Caco-2 (cell line): Measurements from ENCODE around the gene POFUT2. TPM values are rescaled to one million over a fixed set of nuclear protein-coding genes. Genes with fewer than 3 reads are reported as not detected.

Experiments used
- BruUV-seq: library from RNA; stranded (reverse); fragments of 400-500 nt; replicated peaks from 2 replicates; lab custom pipeline; 2021; lab: Mats Ljungman, UMichigan
- CTCF ChIA-PET: fragments of 300-600 bp; sonication (Branson Sonifier 250); formaldehyde crosslinking; loops from one replicate; lab custom pipeline; 2022; ENCODE audit warnings: antibody characterized with exemption; lab: Charles Lee
- POLR2A ChIA-PET: fragments of 300-600 bp; sonication (Branson Sonifier 250); formaldehyde crosslinking; loops from one replicate; lab custom pipeline; 2022; ENCODE audit warnings: antibody characterized with exemption; lab: Charles Lee
- DNase-seq, 2 experiments: peaks; one replicate each; pipeline versions ENCODE4 v3.0.0 to v3.0.0-alpha.2; 2020 to 2022
- H3K27me3 ChIP-seq: replicated peaks from 2 replicates; pipeline ENCODE4 v1.6.0; 2011; ENCODE audit warnings: low read length; ENCODE audit not compliant: control insufficient read depth, insufficient read depth
- H3K36me3 ChIP-seq: 2 replicates; pipeline ENCODE4 v1.5.1; 2011; ENCODE audit warnings: low read length; ENCODE audit not compliant: control insufficient read depth, insufficient read depth
- H3K4me1 ChIP-seq: fragments of 250-450 bp; sonication (Bioruptor Pico); 2 replicates; pipeline ENCODE4 v1.5.1; 2020; ENCODE audit warnings: mild to moderate bottlenecking
- H3K4me3 ChIP-seq: 2 replicates; pipeline ENCODE4 v1.5.1; 2011; ENCODE audit warnings: low read depth, mild to moderate bottlenecking, control low read depth, low read length
- H3K9me3 ChIP-seq: fragments of 250-450 bp; sonication (Bioruptor Pico); 2 replicates; pipeline ENCODE4 v1.5.1; 2020; ENCODE audit warnings: mild to moderate bottlenecking, moderate library complexity
- H3K27ac Mint-ChIP-seq: one replicate; pipeline ENCODE4 v1.8.0; 2022; ENCODE audit warnings: mixed read lengths; ENCODE audit not compliant: unreplicated experiment
- H3K27me3 Mint-ChIP-seq: one replicate; pipeline ENCODE4 v1.8.0; 2022; ENCODE audit warnings: mixed read lengths; ENCODE audit not compliant: insufficient read depth, unreplicated experiment
- H3K36me3 Mint-ChIP-seq: one replicate; pipeline ENCODE4 v1.8.0; 2022; ENCODE audit warnings: mild to moderate bottlenecking, mixed read lengths; ENCODE audit not compliant: insufficient read depth, unreplicated experiment
- H3K4me1 Mint-ChIP-seq: one replicate; pipeline ENCODE4 v1.8.0; 2022; ENCODE audit warnings: low read depth, mixed read lengths; ENCODE audit not compliant: unreplicated experiment
- H3K4me3 Mint-ChIP-seq: one replicate; pipeline ENCODE4 v1.8.0; 2022; ENCODE audit warnings: mild to moderate bottlenecking, moderate library complexity, mixed read lengths; ENCODE audit not compliant: unreplicated experiment
- H3K9me3 Mint-ChIP-seq: one replicate; pipeline ENCODE4 v1.8.0; 2022; ENCODE audit warnings: mixed read lengths; ENCODE audit not compliant: unreplicated experiment
- intact Hi-C: fragments of 100-400 bp; cut with micrococcal nuclease; formaldehyde crosslinking; loops from one replicate; pipeline ENCODE4 v1.10.0; 2022; ENCODE audit not compliant: unreplicated experiment
- total RNA-seq: library from RNA; stranded (reverse); gene quantifications from 2 replicates; pipeline ENCODE4 v1.2.3, GENCODE V29; 2022
- TF ChIP-seq, protein P1 (sequence below), 2 experiments: fragments of 200-600 bp in 1 of 2; IDR thresholded peaks; 1 replicate in 1 of 2; 2 replicates in 1 of 2; pipeline versions ENCODE4 v1.5.1 to v1.8.0; 2011 to 2022; ENCODE audit warnings: antibody characterized with exemption in 1 of 2, control low read depth in 1 of 2, inconsistent platforms in 1 of 2, low read depth in 1 of 2, low read length in 1 of 2, mild to moderate bottlenecking in 1 of 2, moderate library complexity in 1 of 2; ENCODE audit not compliant: insufficient read depth in 1 of 2, severe bottlenecking in 1 of 2, unreplicated experiment in 1 of 2

The POFUT2 gene
- total RNA-seq, 1 experiment from 2014 or later, result 32.0 TPM

DNA sequence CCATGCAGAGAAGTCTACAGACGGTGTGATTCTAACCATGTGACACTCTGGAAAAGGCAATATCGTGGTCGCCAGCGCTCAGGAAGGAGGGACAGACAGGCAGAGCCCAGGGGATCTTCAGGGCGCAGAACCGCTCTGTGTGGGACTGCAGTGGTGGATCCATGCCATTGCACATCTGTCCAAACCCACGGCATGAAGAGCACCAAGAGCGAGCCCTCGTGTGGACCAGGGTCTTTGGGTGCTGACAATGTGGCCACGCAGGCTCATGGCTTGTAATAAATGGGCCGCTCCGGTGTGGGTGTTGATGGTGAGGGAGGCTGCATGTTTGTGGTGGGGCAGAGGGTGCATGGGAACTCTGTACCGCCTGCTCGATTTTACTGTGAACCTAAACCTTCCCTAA, 25.3 kb upstream of the POFUT2 start:
- H3K4me3 ChIP-seq, result no peak overlapping the region
- no TSS peak for BruUV-seq
- no peaks in the 10 kb centered on the region for H3K9me3 ChIP-seq
- intact Hi-C loops, result no loop called here
- H3K4me1 ChIP-seq, result peaks cover 18% of the 10 kb centered on the region
- CTCF ChIA-PET, result no interaction called here
- TF ChIP-seq, protein P1, sequence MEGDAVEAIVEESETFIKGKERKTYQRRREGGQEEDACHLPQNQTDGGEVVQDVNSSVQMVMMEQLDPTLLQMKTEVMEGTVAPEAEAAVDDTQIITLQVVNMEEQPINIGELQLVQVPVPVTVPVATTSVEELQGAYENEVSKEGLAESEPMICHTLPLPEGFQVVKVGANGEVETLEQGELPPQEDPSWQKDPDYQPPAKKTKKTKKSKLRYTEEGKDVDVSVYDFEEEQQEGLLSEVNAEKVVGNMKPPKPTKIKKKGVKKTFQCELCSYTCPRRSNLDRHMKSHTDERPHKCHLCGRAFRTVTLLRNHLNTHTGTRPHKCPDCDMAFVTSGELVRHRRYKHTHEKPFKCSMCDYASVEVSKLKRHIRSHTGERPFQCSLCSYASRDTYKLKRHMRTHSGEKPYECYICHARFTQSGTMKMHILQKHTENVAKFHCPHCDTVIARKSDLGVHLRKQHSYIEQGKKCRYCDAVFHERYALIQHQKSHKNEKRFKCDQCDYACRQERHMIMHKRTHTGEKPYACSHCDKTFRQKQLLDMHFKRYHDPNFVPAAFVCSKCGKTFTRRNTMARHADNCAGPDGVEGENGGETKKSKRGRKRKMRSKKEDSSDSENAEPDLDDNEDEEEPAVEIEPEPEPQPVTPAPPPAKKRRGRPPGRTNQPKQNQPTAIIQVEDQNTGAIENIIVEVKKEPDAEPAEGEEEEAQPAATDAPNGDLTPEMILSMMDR (IDR thresholded peaks at IDR 0.05; ENCODE audit: insufficient read depth in 1 of 2, low read depth in 1 of 2, low read length in 1 of 2, severe bottlenecking in 1 of 2, unreplicated experiment in 1 of 2), result no peak
- no peaks in the 10 kb centered on the region for H3K36me3 ChIP-seq
- Mint-ChIP-seq H3K27ac (no peak overlapping the region), H3K36me3 (peaks cover 11% of the 10 kb centered on the region), H3K27me3 (no peaks in the 10 kb centered on the region), H3K4me1 (peaks cover 10% of the 10 kb centered on the region), H3K4me3 (no peak overlapping the region), H3K9me3 (no peaks in the 10 kb centered on the region)
- no peak for DNase-seq
- H3K27me3 ChIP-seq, result no peaks in the 10 kb centered on the region
- POLR2A ChIA-PET, result no interaction called here

DNA sequence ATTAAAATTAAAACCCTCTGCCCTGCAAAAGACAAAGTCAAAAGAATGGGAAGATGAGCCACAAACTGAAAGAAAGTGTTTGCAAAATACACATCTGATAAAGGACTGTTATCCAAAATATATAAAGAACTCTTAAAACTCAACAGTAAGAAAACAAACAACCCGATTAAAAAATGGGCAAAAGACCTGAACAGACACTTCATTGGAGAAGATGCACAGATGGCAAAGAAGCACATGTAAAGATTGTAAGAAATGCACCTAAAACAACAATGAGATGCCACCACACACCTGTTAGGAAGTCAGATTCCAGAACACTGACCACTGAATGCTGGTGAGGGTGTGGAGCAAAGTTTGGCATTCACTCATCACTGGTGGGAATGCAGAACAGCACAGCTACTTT, 24.6 kb upstream of the POFUT2 start:
- Mint-ChIP-seq H3K36me3 (peaks cover 14% of the 10 kb centered on the region), H3K4me3 (no peak overlapping the region), H3K27me3 (no peaks in the 10 kb centered on the region), H3K4me1 (peaks cover 10% of the 10 kb centered on the region), H3K27ac (no peak overlapping the region), H3K9me3 (no peaks in the 10 kb centered on the region)
- no peaks in the 10 kb centered on the region for H3K9me3 ChIP-seq
- H3K36me3 ChIP-seq, result no peaks in the 10 kb centered on the region
- no peaks in the 10 kb centered on the region for H3K27me3 ChIP-seq
- DNase-seq, result no peak
- H3K4me1 ChIP-seq, result peaks cover 13% of the 10 kb centered on the region
- H3K4me3 ChIP-seq, result no peak overlapping the region
- POLR2A ChIA-PET, result no interaction called here
- TF ChIP-seq, protein P1 (IDR thresholded peaks at IDR 0.05; ENCODE audit: insufficient read depth in 1 of 2, low read depth in 1 of 2, low read length in 1 of 2, severe bottlenecking in 1 of 2, unreplicated experiment in 1 of 2), result no peak
- no TSS peak for BruUV-seq
- CTCF ChIA-PET, result no interaction called here
- intact Hi-C loops, result no loop called here

- DNase-seq, result no peak
- Mint-ChIP-seq H3K4me3 (no peak overlapping the region), H3K36me3 (peaks cover 14% of the 10 kb centered on the region), H3K27ac (no peak overlapping the region), H3K9me3 (no peaks in the 10 kb centered on the region), H3K27me3 (no peaks in the 10 kb centered on the region), H3K4me1 (peaks cover 10% of the 10 kb centered on the region)
- POLR2A ChIA-PET, result no interaction called here
- no peaks in the 10 kb centered on the region for H3K9me3 ChIP-seq
- CTCF ChIA-PET, result no interaction called here
- intact Hi-C loops, result no loop called here
- TF ChIP-seq, protein P1 (IDR thresholded peaks at IDR 0.05; ENCODE audit: insufficient read depth in 1 of 2, low read depth in 1 of 2, low read length in 1 of 2, severe bottlenecking in 1 of 2, unreplicated experiment in 1 of 2), result no peak
- peaks cover 13% of the 10 kb centered on the region for H3K4me1 ChIP-seq
- no peaks in the 10 kb centered on the region for H3K36me3 ChIP-seq
- H3K27me3 ChIP-seq, result no peaks in the 10 kb centered on the region
- H3K4me3 ChIP-seq, result no peak overlapping the region
- BruUV-seq, result no TSS peak
Measured at GRCh38 chr21:45310459-45310858, 22.8 kb upstream of the POFUT2 start.
